Mucosa of stomach (tissue), 1 donor: ENCODE measurements around the gene OLIG2.

ENCODE experiments used
- H3K27me3 ChIP-seq: one replicate; pipeline ENCODE4 v1.7.0; 2013; ENCODE audit warnings: mild to moderate bottlenecking, low read length; ENCODE audit not compliant: control insufficient read depth, insufficient read depth
- H3K36me3 ChIP-seq: one replicate; pipeline ENCODE4 v1.7.0; 2013; ENCODE audit warnings: low read length; ENCODE audit not compliant: control insufficient read depth, insufficient read depth
- H3K4me1 ChIP-seq: one replicate; pipeline ENCODE4 v1.7.0; 2013; ENCODE audit warnings: mild to moderate bottlenecking, low read length; ENCODE audit not compliant: control insufficient read depth, insufficient read depth
- H3K4me3 ChIP-seq: one replicate; pipeline ENCODE4 v1.7.0; 2013; ENCODE audit warnings: low read length
- H3K9ac ChIP-seq: one replicate; pipeline ENCODE4 v1.7.0; 2013; ENCODE audit warnings: mild to moderate bottlenecking, low read length, moderate library complexity
- H3K9me3 ChIP-seq: one replicate; pipeline ENCODE4 v1.7.0; 2013; ENCODE audit warnings: mild to moderate bottlenecking, low read length, moderate library complexity; ENCODE audit not compliant: control insufficient read depth
- donor health status: Pancreatic carcinoma.

The OLIG2 gene

GRCh38 chr21:33029385-33029921, 3.7 kb downstream of the OLIG2 start:
- Histone ChIP-seq H3K9me3 (no peaks in the 10 kb centered on the region), H3K36me3 (no peaks in the 10 kb centered on the region), H3K9ac (no peak overlapping the region), H3K4me3 (no peak overlapping the region), H3K4me1 (no peaks in the 10 kb centered on the region), H3K27me3 (peaks cover 96% of the 10 kb centered on the region)

DNA sequence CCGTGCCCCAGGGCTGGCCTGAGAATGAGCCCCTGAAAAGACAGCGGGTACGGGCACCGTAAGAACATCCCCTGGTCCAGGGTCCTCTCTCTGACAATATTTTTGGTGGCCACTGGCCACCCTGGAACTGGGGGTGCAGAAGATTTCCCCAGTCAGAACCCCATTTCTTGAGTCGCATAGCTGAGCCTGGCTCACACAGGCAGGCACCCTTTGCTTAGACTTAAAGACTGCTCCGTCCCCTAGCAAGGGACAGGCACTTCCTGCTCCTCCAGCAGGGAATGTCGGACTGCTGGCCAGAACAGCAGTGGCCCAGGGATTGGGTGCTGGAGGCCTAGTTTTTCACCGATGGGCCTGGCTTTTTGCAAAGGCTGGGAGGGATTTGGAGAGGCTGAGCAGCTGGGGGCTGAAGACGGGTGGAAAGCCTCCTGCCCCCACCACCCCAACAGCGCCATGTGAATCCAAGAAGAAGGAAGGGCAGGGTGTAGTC, 4.3 kb downstream of the OLIG2 start:
- Histone ChIP-seq H3K9ac (no peak overlapping the region), H3K4me3 (no peak overlapping the region), H3K36me3 (no peaks in the 10 kb centered on the region), H3K9me3 (no peaks in the 10 kb centered on the region), H3K4me1 (no peaks in the 10 kb centered on the region), H3K27me3 (peaks cover 95% of the 10 kb centered on the region)

DNA sequence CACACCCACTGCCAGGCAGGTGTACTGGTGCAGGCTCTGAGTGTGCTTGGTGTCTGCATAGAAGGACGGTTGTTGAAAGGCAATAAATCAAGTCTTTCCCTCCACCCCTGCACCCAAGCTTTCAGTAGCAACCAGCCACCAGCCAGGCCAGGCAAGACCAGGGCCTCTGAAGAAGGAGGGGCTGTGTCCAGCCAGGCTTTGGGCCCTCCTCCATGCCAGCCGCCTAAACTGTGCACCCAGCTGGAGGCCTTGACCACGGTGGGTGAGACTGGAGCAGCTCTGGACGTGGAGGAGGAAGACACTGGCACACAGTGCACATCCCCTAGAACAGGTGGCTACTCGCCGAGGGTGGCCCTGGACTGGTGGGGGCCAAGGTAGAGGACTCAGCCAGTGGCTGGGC, 4.9 kb downstream of the OLIG2 start:
- peaks cover 93% of the 10 kb centered on the region for H3K27me3 ChIP-seq
- no peak overlapping the region for H3K4me3 ChIP-seq
- no peak overlapping the region for H3K9ac ChIP-seq
- no peaks in the 10 kb centered on the region for H3K4me1 ChIP-seq
- no peaks in the 10 kb centered on the region for H3K9me3 ChIP-seq
- no peaks in the 10 kb centered on the region for H3K36me3 ChIP-seq

GRCh38 chr21:33031152-33031911, 5.6 kb downstream of the OLIG2 start:
- H3K27me3 ChIP-seq = peaks cover 86% of the 10 kb centered on the region

GRCh38 chr21:33032434-33033047, 6.8 kb downstream of the OLIG2 start:
- Histone ChIP-seq H3K9me3 (no peaks in the 10 kb centered on the region), H3K9ac (no peak overlapping the region), H3K27me3 (peaks cover 74% of the 10 kb centered on the region), H3K36me3 (no peaks in the 10 kb centered on the region), H3K4me3 (no peak overlapping the region), H3K4me1 (no peaks in the 10 kb centered on the region)

More at GRCh38 chr21:33031152-33031911, 5.6 kb downstream of the OLIG2 start:
- Histone ChIP-seq H3K4me1 (no peaks in the 10 kb centered on the region), H3K36me3 (no peaks in the 10 kb centered on the region), H3K9me3 (no peaks in the 10 kb centered on the region), H3K4me3 (no peak overlapping the region), H3K9ac (no peak overlapping the region)

- no peaks in the 10 kb centered on the region for H3K4me1 ChIP-seq
- H3K9ac ChIP-seq = no peak overlapping the region
- no peaks in the 10 kb centered on the region for H3K36me3 ChIP-seq
- no peak overlapping the region for H3K4me3 ChIP-seq
- H3K27me3 ChIP-seq = peaks cover 66% of the 10 kb centered on the region
- no peaks in the 10 kb centered on the region for H3K9me3 ChIP-seq
Measured at GRCh38 chr21:33033094-33033951, 7.6 kb downstream of the OLIG2 start.

DNA sequence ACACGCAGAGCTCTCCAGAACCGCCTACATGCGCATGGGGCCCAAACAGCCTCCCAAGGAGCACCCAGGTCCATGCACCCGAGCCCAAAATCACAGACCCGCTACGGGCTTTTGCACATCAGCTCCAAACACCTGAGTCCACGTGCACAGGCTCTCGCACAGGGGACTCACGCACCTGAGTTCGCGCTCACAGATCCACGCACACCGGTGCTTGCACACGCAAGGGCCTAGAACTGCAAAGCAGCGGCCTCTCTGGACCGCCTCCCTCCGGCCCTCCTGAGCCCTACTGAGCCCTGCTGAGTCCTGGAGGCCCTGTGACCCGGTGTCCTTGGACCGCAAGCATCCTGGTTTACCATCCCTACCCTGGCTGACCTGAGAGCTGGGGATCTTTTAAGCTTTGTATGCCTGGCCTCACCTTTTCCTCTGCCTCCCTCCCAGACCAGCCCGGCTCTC, 8.3 kb downstream of the OLIG2 start:
- H3K9ac ChIP-seq = no peak overlapping the region
- no peaks in the 10 kb centered on the region for H3K9me3 ChIP-seq
- no peak overlapping the region for H3K4me3 ChIP-seq
- no peaks in the 10 kb centered on the region for H3K36me3 ChIP-seq
- H3K4me1 ChIP-seq = no peaks in the 10 kb centered on the region
- H3K27me3 ChIP-seq = peaks cover 61% of the 10 kb centered on the region

DNA sequence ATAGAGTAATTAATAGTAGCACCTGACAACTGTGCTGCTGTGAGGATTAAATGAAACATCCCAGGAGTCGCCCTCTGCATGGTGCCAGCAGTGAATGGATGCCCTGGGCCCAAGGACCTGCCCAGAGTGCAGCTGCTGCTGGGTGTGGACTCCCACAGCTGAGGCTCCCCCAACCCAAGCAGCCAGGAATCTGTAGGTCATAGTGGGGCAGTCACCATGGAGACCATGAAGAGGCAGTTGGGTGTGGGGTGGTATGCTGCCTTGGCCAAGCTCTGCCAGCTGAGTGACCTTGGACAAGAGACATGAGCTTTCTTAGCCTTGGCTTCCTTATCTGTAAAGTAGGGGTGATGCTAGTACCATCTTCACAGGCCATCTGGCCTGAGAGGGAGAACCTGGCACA, 9.4 kb downstream of the OLIG2 start:
- no peaks in the 10 kb centered on the region for H3K4me1 ChIP-seq
- no peak overlapping the region for H3K4me3 ChIP-seq
- H3K36me3 ChIP-seq = no peaks in the 10 kb centered on the region
- H3K9ac ChIP-seq = no peak overlapping the region
- no peaks in the 10 kb centered on the region for H3K9me3 ChIP-seq
- H3K27me3 ChIP-seq = peaks cover 49% of the 10 kb centered on the region

DNA sequence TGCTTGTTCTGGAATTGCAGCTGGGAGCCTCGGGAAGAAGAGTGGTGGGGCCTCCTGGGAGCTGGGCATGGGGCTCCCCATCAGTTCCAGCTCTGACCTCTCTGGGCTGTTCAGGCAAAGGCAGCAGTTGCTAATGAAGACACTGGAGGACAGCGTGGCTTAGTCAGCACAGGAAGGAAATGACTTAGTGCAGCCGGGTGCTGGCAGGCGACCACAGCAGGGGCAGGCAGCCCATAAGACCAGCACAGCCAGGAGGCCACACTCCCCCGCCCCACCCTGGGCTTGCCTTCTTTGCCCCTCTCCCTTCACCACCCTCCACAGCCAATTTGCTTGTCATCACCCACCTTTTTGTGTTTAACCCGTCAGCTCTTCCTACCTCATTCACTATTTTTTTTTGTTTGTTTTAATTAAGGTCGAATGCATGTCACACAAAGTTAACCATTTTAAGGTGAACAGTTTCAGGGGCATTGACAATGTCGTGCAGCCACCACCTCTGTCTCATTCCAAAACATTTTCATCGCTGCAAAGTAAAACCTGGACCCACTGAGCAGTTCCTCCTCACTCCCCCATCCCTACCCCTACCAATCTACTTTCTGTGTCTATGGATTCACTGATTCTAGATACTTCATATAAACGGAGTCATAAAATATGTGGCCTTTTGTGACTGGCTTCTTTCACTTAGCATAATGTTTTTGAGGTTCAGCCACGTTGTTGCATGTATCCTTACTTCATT, 10.9 kb downstream of the OLIG2 start:
- Histone ChIP-seq H3K4me1 (no peaks in the 10 kb centered on the region), H3K36me3 (no peaks in the 10 kb centered on the region), H3K4me3 (no peak overlapping the region), H3K27me3 (peaks cover 44% of the 10 kb centered on the region), H3K9me3 (no peaks in the 10 kb centered on the region), H3K9ac (no peak overlapping the region)

GRCh38 chr21:33037501-33037900, 11.8 kb downstream of the OLIG2 start:
- Histone ChIP-seq H3K36me3 (no peaks in the 10 kb centered on the region), H3K4me3 (no peak overlapping the region), H3K27me3 (peaks cover 42% of the 10 kb centered on the region), H3K4me1 (no peaks in the 10 kb centered on the region), H3K9ac (no peak overlapping the region), H3K9me3 (no peaks in the 10 kb centered on the region)

GRCh38 chr21:33039536-33039935, 13.8 kb downstream of the OLIG2 start:
- no peaks in the 10 kb centered on the region for H3K36me3 ChIP-seq
- no peaks in the 10 kb centered on the region for H3K9me3 ChIP-seq
- H3K4me1 ChIP-seq = no peaks in the 10 kb centered on the region
- peaks cover 22% of the 10 kb centered on the region for H3K27me3 ChIP-seq
- no peak overlapping the region for H3K4me3 ChIP-seq
- H3K9ac ChIP-seq = no peak overlapping the region
